Left colon (tissue), 2 donors: ENCODE results near the gene FKBP9. TPM values are rescaled to one million over a fixed set of nuclear protein-coding genes. Genes with fewer than 3 reads are reported as not detected.
"Not testable (repeated sequence)": the region's sequence is repeated elsewhere in the genome, so short reads cannot be mapped to it uniquely, and the experiment has no call there.

ENCODE experiments used
- ATAC-seq: fragments of 200-7000 bp; cut with Tn5 transposase; one replicate; pipeline ENCODE4 v1.9.1; 2020; ENCODE audit warnings: mild to moderate bottlenecking, moderate library complexity
- DNase-seq, 2 donors: peaks; one replicate each; pipeline ENCODE4 v3.0.0-alpha.2; 2020
- intact Hi-C, 2 donors: fragments of 100-400 bp; cut with DNase I in 1 of 2; cut with micrococcal nuclease in 1 of 2; formaldehyde crosslinking; loops; one replicate each; pipeline versions ENCODE4 v1.11.2 to v1.14.0; 2022; cut with DNase I, micrococcal nuclease
- total RNA-seq, 2 donors: library from RNA; stranded (reverse); fragmentation: NEBNext Ultra II Directional; extraction: Animal tissue kit (Norgen Biotek cat#: 25700); gene quantifications; one replicate each; pipeline ENCODE4 v1.2.1, GENCODE V29; 2021
- donor health status: DM: no; HTN: no; CAD: no.
- donor health status: DM: yes; HTN: yes; CAD: no.

The FKBP9 gene
- total RNA-seq, 2 donors from 2014 or later: 89.5 to 136 TPM

GRCh38 chr7:32997956-32998355 lies 40.7 kb downstream of the FKBP9 start:
- intact Hi-C loops, DNase-seq, ATAC-seq: not testable (repeated sequence)

GRCh38 chr7:32998361-32999171 lies 41.3 kb downstream of the FKBP9 start:
- DNase-seq (peak; percentile 54 to 82), ATAC-seq (peak; percentile 93)
- intact Hi-C loops: not testable (repeated sequence)

- DNase-seq, intact Hi-C loops: not testable (repeated sequence)
- ATAC-seq: peak; percentile 53
Measured at GRCh38 chr7:32999380-32999779, 42.1 kb downstream of the FKBP9 start.

GRCh38 chr7:33003111-33003510 lies 45.9 kb downstream of the FKBP9 start:
- DNase-seq, ATAC-seq, intact Hi-C loops: not testable (repeated sequence)

GRCh38 chr7:33004104-33004616 lies 46.9 kb downstream of the FKBP9 start:
- DNase-seq, intact Hi-C loops, ATAC-seq: not testable (repeated sequence)

GRCh38 chr7:33005193-33005592 lies 48.0 kb downstream of the FKBP9 start:
- ATAC-seq, intact Hi-C loops, DNase-seq: not testable (repeated sequence)

- DNase-seq, ATAC-seq: not testable (repeated sequence)
Measured at GRCh38 chr7:33005690-33006089, 48.5 kb downstream of the FKBP9 start.

GRCh38 chr7:33009734-33010133 lies 52.5 kb downstream of the FKBP9 start:
- no peak for ATAC-seq
- no peak for DNase-seq
- intact Hi-C loops: no loop called here

More at GRCh38 chr7:33005690-33006089, 48.5 kb downstream of the FKBP9 start:
- intact Hi-C loops: not testable (repeated sequence)

- intact Hi-C loops: no loop called here
- DNase-seq (no peak), ATAC-seq (peak; percentile 85)
Measured at GRCh38 chr7:33012364-33012763, 55.1 kb downstream of the FKBP9 start.

GRCh38 chr7:33024189-33024757 lies 67.0 kb downstream of the FKBP9 start:
- DNase-seq (no peak), ATAC-seq (peak; percentile 89)

GRCh38 chr7:33035776-33036175 lies 78.5 kb downstream of the FKBP9 start:
- DNase-seq: no peak
- intact Hi-C loops: no loop called here
- ATAC-seq: no peak

More at GRCh38 chr7:33024189-33024757, 67.0 kb downstream of the FKBP9 start:
- intact Hi-C loops: no loop called here

- ATAC-seq (no peak), DNase-seq (no peak)
- intact Hi-C loops: no loop called here
Measured at GRCh38 chr7:33038639-33039038, 81.4 kb downstream of the FKBP9 start.

GRCh38 chr7:33039257-33039902 lies 82.1 kb downstream of the FKBP9 start:
- peak; percentile 34 for ATAC-seq
- DNase-seq: no peak
- intact Hi-C loops: no loop called here

GRCh38 chr7:33039903-33040292 lies 82.7 kb downstream of the FKBP9 start:
- no peak for DNase-seq
- intact Hi-C loops: no loop called here
- ATAC-seq: peak; percentile 22

GRCh38 chr7:33040803-33041516 lies 83.7 kb downstream of the FKBP9 start:
- ATAC-seq: peak; percentile 76
- intact Hi-C loops: no loop called here
- DNase-seq: peak; percentile 67 to 76

- intact Hi-C loops: no loop called here
- ATAC-seq: no peak
- DNase-seq: no peak
Measured at GRCh38 chr7:33041631-33042428, 84.6 kb downstream of the FKBP9 start.

GRCh38 chr7:33043501-33044400 lies 86.5 kb downstream of the FKBP9 start:
- ATAC-seq: peak; percentile 29
- DNase-seq: no peak
- intact Hi-C loops: no loop called here
